Panc1 (cell line): Measurements from ENCODE around the gene TBC1D22A. TPM values are rescaled to one million over a fixed set of nuclear protein-coding genes. Genes with fewer than 3 reads are reported as not detected.

Source experiments
- ATAC-seq: fragments of 200-7000 bp; cut with Tn5 transposase; 2 replicates; pipeline ENCODE4 v1.9.1; 2020; ENCODE audit warnings: mild to moderate bottlenecking, moderate library complexity
- BruUV-seq: library from RNA; stranded (reverse); fragments of 400-500 nt; replicated peaks from 2 replicates; lab custom pipeline; 2021; lab: Mats Ljungman, UMichigan
- CTCF ChIA-PET: fragments of 300-600 bp; sonication (Branson Sonifier 250); formaldehyde crosslinking; loops from one replicate; lab custom pipeline; 2022; ENCODE audit warnings: antibody characterized with exemption; lab: Charles Lee
- POLR2A ChIA-PET: fragments of 300-600 bp; sonication (Branson Sonifier 250); formaldehyde crosslinking; loops from one replicate; lab custom pipeline; 2022; ENCODE audit warnings: antibody characterized with exemption; lab: Charles Lee
- DNase-seq: peaks from one replicate; pipeline ENCODE4 v3.0.0-alpha.2; 2010; ENCODE audit warnings: low read depth, low spot score
- H3K27ac ChIP-seq: 2 replicates; pipeline ENCODE4 v1.5.1; 2011; ENCODE audit warnings: mild to moderate bottlenecking, low read length, inconsistent platforms
- H3K27me3 ChIP-seq: fragments of 200-500 bp; sonication (Bioruptor generic); 2 replicates; pipeline ENCODE4 v1.6.0; 2014; ENCODE audit warnings: low read length, inconsistent platforms; ENCODE audit not compliant: control insufficient read depth, insufficient read depth
- H3K36me3 ChIP-seq: fragments of 200-500 bp; sonication (Bioruptor generic); 2 replicates; pipeline ENCODE4 v1.5.1; 2014; ENCODE audit warnings: inconsistent platforms, mild to moderate bottlenecking, low read length, moderate library complexity; ENCODE audit not compliant: control insufficient read depth, insufficient read depth
- H3K4me1 ChIP-seq: 2 replicates; pipeline ENCODE4 v1.5.1; 2011; ENCODE audit warnings: inconsistent platforms, mild to moderate bottlenecking, low read length, moderate library complexity; ENCODE audit not compliant: control insufficient read depth, insufficient read depth
- H3K4me3 ChIP-seq, 2 experiments: 2 replicates each; pipeline ENCODE4 v1.5.1; 2011 to 2012; ENCODE audit warnings: low read depth in 2 of 2, low read length in 2 of 2, mild to moderate bottlenecking in 2 of 2, inconsistent platforms in 1 of 2, moderate library complexity in 1 of 2
- H3K9me3 ChIP-seq: fragments of 200-500 bp; sonication (Bioruptor generic); 2 replicates; pipeline ENCODE4 v1.5.1; 2014; ENCODE audit warnings: low read depth, mild to moderate bottlenecking, inconsistent platforms, low read length, moderate library complexity; ENCODE audit not compliant: control insufficient read depth, insufficient read depth
- CTCF ChIP-seq: fragments of 450-650 bp; IDR thresholded peaks from 2 replicates; pipeline ENCODE4 v1.5.1; 2017; ENCODE audit warnings: mild to moderate bottlenecking
- POLR2AphosphoS5 ChIP-seq: IDR thresholded peaks from 2 replicates; pipeline ENCODE4 v1.6.1; 2012; ENCODE audit warnings: mild to moderate bottlenecking, low read depth, low read length, moderate library complexity
- REST ChIP-seq, 2 experiments: IDR thresholded peaks; 2 replicates each; pipeline ENCODE4 v1.6.1; 2011 to 2012; ENCODE audit warnings: low read depth in 2 of 2, control low read depth in 1 of 2, low read length in 1 of 2, mild to moderate bottlenecking in 1 of 2, moderate library complexity in 1 of 2; ENCODE audit not compliant: insufficient read depth in 1 of 2
- SIN3A ChIP-seq: IDR thresholded peaks from 2 replicates; pipeline ENCODE4 v1.6.1; 2012; ENCODE audit warnings: low read depth, mild to moderate bottlenecking, low read length, moderate library complexity, borderline replicate concordance; ENCODE audit not compliant: insufficient read depth
- TCF7L2 ChIP-seq: IDR thresholded peaks from 2 replicates; pipeline ENCODE4 v1.6.1; 2011; ENCODE audit warnings: mild to moderate bottlenecking, low read depth, low read length, inconsistent platforms
- in situ Hi-C: cut with HindIII; loops from 2 replicates; pipeline ENCODE4 v1.10.0; 2016; ENCODE audit warnings: low sequenced_read_pairs, low pct_unique_long_range_greater_than_20kb
- intact Hi-C: fragments of 100-400 bp; cut with micrococcal nuclease; formaldehyde crosslinking; loops from one replicate; pipeline ENCODE4 v1.10.0; 2022; ENCODE audit not compliant: unreplicated experiment
- total RNA-seq: library from RNA; stranded (reverse); gene quantifications from one replicate; pipeline ENCODE4 v1.2.1, GENCODE V29; 2021; ENCODE audit not compliant: unreplicated experiment

TBC1D22A gene
- total RNA-seq, 1 experiment from 2014 or later = 28.7 TPM

GRCh38 chr22:47131632-47132427 lies 369.4 kb downstream of the TBC1D22A start:
- intact Hi-C loops (no loop called here), in situ Hi-C loops (no loop called here)
- POLR2A ChIA-PET = no interaction called here
- no peaks in the 10 kb centered on the region for H3K27me3 ChIP-seq
- no peak overlapping the region for H3K4me3 ChIP-seq
- no peaks in the 10 kb centered on the region for H3K9me3 ChIP-seq
- no TSS peak for BruUV-seq
- ATAC-seq (no peak), DNase-seq (no peak)
- CTCF ChIA-PET = no interaction called here
- no peaks in the 10 kb centered on the region for H3K36me3 ChIP-seq
- no peaks in the 10 kb centered on the region for H3K4me1 ChIP-seq
- H3K27ac ChIP-seq = no peak overlapping the region
- TF ChIP-seq POLR2AphosphoS5 (no peak), REST (IDR thresholded peaks at IDR 0.05; ENCODE audit: insufficient read depth in 1 of 2, low read depth in 2 of 2, low read length in 1 of 2) (no peak), SIN3A (no peak), TCF7L2 (no peak), CTCF (no peak)

- POLR2A ChIA-PET = no interaction called here
- H3K27me3 ChIP-seq = no peaks in the 10 kb centered on the region
- DNase-seq (no peak), ATAC-seq (no peak)
- H3K4me1 ChIP-seq = no peaks in the 10 kb centered on the region
- TF ChIP-seq SIN3A (no peak), CTCF (no peak), REST (IDR thresholded peaks at IDR 0.05; ENCODE audit: insufficient read depth in 1 of 2, low read depth in 2 of 2, low read length in 1 of 2) (no peak), POLR2AphosphoS5 (no peak), TCF7L2 (no peak)
- H3K27ac ChIP-seq = no peak overlapping the region
- no peak overlapping the region for H3K4me3 ChIP-seq
- CTCF ChIA-PET = no interaction called here
- H3K36me3 ChIP-seq = no peaks in the 10 kb centered on the region
- no peaks in the 10 kb centered on the region for H3K9me3 ChIP-seq
- intact Hi-C loops (no loop called here), in situ Hi-C loops (no loop called here)
- BruUV-seq = no TSS peak
These were observed 370.0 kb downstream of the TBC1D22A start for GRCh38 chr22:47132428-47132825.
